LNCaP clone FGC (cell line): ENCODE measurements around the gene RTP1.

Experiments used
- DNase-seq: peaks from one replicate; pipeline ENCODE4 v3.0.0-alpha.2; 2011; ENCODE audit warnings: low read depth
- H3K4me3 ChIP-seq: 2 replicates; pipeline ENCODE4 v1.5.1; 2011; ENCODE audit warnings: mild to moderate bottlenecking, low read depth, low read length, control low read depth
- CTCF ChIP-seq: IDR thresholded peaks from 2 replicates; pipeline ENCODE4 v1.5.1; 2012; ENCODE audit warnings: mild to moderate bottlenecking; ENCODE audit not compliant: control insufficient read depth, insufficient read depth; ENCODE audit errors: extremely low read depth

Gene RTP1

DNA sequence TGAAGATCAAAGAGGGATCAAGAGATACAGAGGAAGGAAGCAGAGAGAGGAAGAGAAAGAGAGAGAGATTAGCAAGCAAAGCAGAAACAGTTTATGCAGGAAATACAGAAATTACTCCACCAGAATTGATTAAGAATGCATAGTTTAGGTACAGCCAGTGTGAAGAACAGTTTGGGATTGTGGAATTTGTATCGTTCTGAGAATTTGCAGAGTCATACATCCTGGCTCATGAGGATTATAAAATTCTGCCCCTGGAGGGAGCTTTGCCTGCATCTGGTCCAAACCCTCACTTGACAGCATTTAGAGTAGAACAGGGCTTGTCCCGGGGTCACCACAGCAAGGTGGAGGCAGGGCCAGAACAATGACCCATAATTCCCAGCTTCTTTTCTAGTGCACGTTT, 50.1 kb downstream of the RTP1 start:
- H3K4me3 ChIP-seq: no peak overlapping the region
- DNase-seq: no peak
- TF ChIP-seq CTCF: no peak
